ENCODE data around the gene ARID3C.

The ARID3C gene

DNA sequence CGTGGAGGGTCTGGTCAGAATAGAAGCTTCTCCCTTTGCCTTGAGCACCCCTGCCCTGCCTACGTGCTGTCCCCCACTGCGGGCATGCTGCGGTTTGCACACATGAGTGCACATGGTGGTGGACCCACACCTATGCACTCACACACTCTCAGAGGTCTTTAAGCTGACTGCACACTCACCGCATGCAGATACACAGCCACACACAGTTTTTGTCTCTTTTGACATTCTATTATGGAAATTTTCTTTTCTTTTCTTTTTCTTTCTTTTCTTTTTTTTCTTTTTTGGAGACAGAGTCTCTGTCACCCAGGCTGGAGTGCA lies 584 bp upstream of the ARID3C start:
- no peak overlapping the region for H3K4me3 ChIP-seq (ENCODE audit: low read depth, low read length)
- in situ Hi-C loops (cut with HindIII; ENCODE audit: low pct_ligation_motif_present, low sequenced_read_pairs), result no loop called here

DNA sequence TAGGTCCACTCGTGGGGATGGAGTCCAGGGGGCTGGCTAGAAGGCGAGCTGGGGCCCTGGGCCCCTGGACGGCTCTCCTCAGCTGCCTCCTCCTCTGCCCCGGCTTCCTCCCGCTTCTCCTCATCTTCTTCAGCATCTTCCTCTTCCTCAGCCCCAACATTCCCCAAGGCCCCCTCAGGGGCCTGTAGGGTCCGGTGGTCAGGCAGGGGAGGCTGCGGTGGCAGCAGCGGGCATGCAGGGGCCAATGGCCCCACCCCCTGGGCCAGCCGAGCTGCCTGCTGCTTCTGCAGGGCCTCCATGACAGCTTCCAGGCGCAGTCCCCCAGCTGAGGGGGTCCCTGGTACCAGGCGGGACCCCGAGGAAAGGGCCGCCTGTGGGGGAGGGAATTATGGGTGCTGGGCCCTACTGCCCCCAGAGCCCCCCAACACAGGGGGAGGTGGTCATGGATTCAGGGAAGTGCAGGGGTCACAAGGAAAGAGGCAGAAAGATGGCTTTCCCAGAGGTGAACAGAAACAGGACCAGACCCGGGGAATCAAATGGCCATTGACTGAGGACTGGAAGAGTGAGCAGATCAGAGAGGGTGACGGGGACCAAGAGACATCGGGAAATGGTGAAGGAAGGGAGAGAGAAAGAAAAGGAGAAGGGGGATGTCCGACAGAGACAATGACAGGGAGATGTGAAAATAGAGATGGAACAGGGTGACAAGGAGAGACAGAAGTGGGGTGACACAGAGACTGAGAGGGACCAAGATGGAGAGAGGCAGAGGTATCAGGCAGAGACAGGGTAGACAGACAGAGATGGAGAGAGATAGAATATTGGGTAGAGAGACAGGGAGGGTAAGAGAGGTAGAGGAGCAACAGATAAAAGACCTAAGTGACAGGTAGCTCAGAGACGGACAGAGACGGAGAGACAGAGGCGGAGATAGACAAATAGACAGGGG lies 880 bp downstream of the ARID3C start:
- in situ Hi-C loops (cut with HindIII; ENCODE audit: low pct_ligation_motif_present, low sequenced_read_pairs), result no loop called here
- DNase-seq, result no peak
- no peaks in the 10 kb centered on the region for H3K36me3 ChIP-seq (replicated peaks)
- no peak overlapping the region for H3K27ac ChIP-seq
- H3K4me3 ChIP-seq (ENCODE audit: low read depth, low read length), result no peak overlapping the region
- TF ChIP-seq, protein P1, sequence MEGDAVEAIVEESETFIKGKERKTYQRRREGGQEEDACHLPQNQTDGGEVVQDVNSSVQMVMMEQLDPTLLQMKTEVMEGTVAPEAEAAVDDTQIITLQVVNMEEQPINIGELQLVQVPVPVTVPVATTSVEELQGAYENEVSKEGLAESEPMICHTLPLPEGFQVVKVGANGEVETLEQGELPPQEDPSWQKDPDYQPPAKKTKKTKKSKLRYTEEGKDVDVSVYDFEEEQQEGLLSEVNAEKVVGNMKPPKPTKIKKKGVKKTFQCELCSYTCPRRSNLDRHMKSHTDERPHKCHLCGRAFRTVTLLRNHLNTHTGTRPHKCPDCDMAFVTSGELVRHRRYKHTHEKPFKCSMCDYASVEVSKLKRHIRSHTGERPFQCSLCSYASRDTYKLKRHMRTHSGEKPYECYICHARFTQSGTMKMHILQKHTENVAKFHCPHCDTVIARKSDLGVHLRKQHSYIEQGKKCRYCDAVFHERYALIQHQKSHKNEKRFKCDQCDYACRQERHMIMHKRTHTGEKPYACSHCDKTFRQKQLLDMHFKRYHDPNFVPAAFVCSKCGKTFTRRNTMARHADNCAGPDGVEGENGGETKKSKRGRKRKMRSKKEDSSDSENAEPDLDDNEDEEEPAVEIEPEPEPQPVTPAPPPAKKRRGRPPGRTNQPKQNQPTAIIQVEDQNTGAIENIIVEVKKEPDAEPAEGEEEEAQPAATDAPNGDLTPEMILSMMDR (IDR thresholded peaks at IDR 0.05; ENCODE audit: low read depth, low read length, missing control alignments), result no peak
- H3K27me3 ChIP-seq (replicated peaks), result peaks cover 63% of the 10 kb centered on the region

More for the DNA sequence above, 584 bp upstream of the ARID3C start:
- H3K27me3 ChIP-seq (replicated peaks), result peaks cover 49% of the 10 kb centered on the region
- H3K36me3 ChIP-seq (replicated peaks), result no peaks in the 10 kb centered on the region
- H3K27ac ChIP-seq, result no peak overlapping the region
- no peak for DNase-seq
- TF ChIP-seq, protein P1 (IDR thresholded peaks at IDR 0.05; ENCODE audit: low read depth, low read length, missing control alignments), result no peak

DNA sequence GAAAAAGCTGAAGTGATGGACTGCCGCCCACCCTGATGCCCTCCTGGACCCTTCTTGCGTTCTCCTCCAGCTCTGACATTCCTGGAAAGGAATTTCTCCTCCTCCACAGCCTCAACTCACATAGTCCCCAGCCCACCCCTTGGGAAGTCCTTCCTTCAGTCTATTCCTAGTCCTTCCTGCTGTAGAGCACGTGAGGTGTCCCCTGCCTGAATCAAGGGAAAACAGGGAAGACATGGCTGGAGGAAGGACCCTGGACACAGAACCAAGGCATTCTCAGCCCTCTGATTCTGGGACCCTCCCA lies 3.7 kb downstream of the ARID3C start:
- peaks cover 62% of the 10 kb centered on the region for H3K27me3 ChIP-seq (replicated peaks)
- no peaks in the 10 kb centered on the region for H3K36me3 ChIP-seq (replicated peaks)
- DNase-seq, result no peak
- TF ChIP-seq, protein P1 (IDR thresholded peaks at IDR 0.05; ENCODE audit: low read depth, low read length, missing control alignments), result no peak
- H3K27ac ChIP-seq, result no peak overlapping the region
- H3K4me3 ChIP-seq (ENCODE audit: low read depth, low read length), result no peak overlapping the region
- in situ Hi-C loops (cut with HindIII; ENCODE audit: low pct_ligation_motif_present, low sequenced_read_pairs), result no loop called here

DNA sequence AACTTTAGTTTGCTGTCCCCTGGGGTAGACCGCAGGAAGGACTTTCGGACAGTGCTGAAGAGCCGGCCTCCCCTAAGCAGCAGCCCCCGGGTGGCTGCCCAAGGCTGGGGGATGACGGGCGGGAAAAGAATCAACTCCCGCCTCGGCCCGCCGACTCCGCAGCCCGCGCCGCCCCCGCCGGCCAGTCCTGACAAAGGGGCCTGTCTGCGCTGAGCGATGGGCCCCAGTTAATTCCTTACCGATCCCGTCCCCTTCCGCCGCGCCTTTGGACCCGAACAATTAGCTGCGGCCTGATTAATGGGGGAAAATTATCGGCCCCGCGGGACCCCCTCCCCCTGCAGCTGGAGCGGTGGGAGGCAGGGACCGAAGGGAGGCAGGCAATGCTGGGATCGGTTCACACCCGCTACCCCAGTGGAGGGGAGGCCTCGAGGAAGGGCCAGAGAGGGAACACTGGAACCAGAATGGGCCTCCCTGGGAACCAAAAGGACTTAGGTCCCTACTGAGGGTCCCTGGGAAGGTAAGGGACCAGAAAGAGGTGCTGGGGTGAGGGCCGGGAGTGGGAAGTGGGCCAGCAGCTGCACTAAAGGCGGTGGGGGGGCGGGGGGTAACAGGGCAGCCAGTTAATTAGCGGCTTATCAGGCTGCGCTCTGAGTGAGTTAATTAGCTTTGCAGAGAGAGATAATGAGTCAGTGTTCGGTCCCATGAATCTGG lies 4.2 kb downstream of the ARID3C start:
- Histone ChIP-seq H3K27ac (no peak overlapping the region), H3K27me3 (replicated peaks) (peaks cover 57% of the 10 kb centered on the region), H3K36me3 (replicated peaks) (no peaks in the 10 kb centered on the region), H3K4me3 (ENCODE audit: low read depth, low read length) (no peak overlapping the region)
- in situ Hi-C loops (cut with HindIII; ENCODE audit: low pct_ligation_motif_present, low sequenced_read_pairs), result no loop called here
- TF ChIP-seq, protein P1 (IDR thresholded peaks at IDR 0.05; ENCODE audit: low read depth, low read length, missing control alignments), result no peak
- DNase-seq, result no peak

DNA sequence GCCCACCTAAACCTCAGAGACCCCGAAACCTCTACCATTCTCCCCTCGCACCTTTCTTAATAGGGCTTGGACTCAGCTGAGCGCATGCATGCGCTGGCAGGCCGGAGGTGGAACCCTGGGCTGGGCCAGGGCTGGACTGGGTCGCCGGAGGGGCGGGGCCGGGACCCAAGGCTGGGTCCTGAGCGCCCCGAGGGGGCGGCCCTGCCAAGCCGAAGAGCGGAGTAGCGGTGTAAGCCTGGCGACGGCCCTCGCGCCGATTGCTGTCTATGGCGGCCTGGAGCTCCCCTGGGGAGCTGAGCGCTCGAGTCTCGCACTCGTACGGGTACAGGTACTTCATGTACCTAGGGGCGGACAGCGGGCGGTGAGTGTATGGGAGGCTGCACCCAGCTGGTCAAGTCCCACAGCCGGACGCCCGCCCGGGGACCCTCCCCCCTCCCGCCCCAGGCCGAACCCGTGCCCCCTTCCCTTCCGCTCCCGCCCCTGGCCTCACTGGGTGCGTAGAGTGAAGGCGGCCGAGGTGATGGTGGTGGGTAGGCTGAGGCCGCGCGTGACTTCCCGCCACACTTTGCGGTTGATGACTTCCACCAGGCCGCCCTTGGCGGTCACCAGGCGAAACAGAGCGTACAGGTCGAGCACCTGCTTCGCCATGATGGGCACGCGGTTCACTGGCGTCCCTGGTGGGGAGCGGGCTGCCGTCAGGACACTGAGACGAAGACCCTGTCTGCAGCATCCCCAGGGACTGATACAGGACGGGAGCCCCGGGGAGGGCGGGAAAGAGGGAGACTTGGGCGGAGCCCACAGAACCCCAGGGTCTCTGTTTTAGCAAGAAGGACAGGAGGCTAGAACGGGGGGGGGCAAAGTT lies 5.3 kb downstream of the ARID3C start:
- no peaks in the 10 kb centered on the region for H3K36me3 ChIP-seq (replicated peaks)
- in situ Hi-C loops (cut with HindIII; ENCODE audit: low pct_ligation_motif_present, low sequenced_read_pairs), result no loop called here
- H3K4me3 ChIP-seq (ENCODE audit: low read depth, low read length), result no peak overlapping the region
- no peak overlapping the region for H3K27ac ChIP-seq
- TF ChIP-seq, protein P1 (IDR thresholded peaks at IDR 0.05; ENCODE audit: low read depth, low read length, missing control alignments), result no peak
- DNase-seq, result no peak
- peaks cover 49% of the 10 kb centered on the region for H3K27me3 ChIP-seq (replicated peaks)

Data from brain microvascular endothelial cell (primary cell).